Measurements from ENCODE around the gene CNOT10.

CNOT10 gene

DNA sequence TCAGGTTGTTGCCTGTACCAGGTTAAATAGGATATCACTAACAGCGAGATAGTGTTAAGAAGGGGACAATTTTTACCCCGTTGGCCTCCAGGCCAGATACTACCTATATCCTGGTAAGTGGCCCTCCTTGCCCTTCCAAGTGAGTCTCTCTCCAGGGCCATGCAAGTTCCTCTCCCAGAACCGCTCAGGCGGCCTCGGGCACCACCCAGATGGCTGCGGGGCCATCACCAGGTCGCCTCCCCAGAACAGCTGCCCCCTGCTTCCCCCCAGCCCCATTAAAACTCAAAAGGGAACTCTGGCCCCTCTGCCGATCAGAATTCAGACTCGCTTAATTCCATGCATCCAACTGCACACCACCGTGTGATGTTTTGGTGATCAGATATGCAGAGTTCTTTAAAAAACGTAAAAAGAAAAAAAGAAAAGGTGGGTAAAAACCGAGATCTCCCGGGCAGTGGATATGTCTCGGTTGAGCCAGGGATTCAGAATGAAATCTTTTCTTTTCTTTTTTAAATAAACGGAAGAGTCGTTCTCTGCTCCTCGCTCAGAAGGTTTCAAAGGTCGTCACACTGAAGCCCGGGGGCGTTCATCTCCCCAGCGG, 131.0 kb downstream of the CNOT10 start:
- in situ Hi-C loops (cut with HindIII; ENCODE audit: low pct_ligation_motif_present, low sequenced_read_pairs) = no loop called here
- DNase-seq = no peak
- Histone ChIP-seq H3K27me3 (replicated peaks) (peaks cover 53% of the 10 kb centered on the region), H3K36me3 (replicated peaks) (no peaks in the 10 kb centered on the region), H3K27ac (no peak overlapping the region), H3K4me3 (ENCODE audit: low read depth, low read length) (no peak overlapping the region)
- TF ChIP-seq, protein P1, sequence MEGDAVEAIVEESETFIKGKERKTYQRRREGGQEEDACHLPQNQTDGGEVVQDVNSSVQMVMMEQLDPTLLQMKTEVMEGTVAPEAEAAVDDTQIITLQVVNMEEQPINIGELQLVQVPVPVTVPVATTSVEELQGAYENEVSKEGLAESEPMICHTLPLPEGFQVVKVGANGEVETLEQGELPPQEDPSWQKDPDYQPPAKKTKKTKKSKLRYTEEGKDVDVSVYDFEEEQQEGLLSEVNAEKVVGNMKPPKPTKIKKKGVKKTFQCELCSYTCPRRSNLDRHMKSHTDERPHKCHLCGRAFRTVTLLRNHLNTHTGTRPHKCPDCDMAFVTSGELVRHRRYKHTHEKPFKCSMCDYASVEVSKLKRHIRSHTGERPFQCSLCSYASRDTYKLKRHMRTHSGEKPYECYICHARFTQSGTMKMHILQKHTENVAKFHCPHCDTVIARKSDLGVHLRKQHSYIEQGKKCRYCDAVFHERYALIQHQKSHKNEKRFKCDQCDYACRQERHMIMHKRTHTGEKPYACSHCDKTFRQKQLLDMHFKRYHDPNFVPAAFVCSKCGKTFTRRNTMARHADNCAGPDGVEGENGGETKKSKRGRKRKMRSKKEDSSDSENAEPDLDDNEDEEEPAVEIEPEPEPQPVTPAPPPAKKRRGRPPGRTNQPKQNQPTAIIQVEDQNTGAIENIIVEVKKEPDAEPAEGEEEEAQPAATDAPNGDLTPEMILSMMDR (IDR thresholded peaks at IDR 0.05; ENCODE audit: low read depth, low read length, missing control alignments) = no peak

DNA sequence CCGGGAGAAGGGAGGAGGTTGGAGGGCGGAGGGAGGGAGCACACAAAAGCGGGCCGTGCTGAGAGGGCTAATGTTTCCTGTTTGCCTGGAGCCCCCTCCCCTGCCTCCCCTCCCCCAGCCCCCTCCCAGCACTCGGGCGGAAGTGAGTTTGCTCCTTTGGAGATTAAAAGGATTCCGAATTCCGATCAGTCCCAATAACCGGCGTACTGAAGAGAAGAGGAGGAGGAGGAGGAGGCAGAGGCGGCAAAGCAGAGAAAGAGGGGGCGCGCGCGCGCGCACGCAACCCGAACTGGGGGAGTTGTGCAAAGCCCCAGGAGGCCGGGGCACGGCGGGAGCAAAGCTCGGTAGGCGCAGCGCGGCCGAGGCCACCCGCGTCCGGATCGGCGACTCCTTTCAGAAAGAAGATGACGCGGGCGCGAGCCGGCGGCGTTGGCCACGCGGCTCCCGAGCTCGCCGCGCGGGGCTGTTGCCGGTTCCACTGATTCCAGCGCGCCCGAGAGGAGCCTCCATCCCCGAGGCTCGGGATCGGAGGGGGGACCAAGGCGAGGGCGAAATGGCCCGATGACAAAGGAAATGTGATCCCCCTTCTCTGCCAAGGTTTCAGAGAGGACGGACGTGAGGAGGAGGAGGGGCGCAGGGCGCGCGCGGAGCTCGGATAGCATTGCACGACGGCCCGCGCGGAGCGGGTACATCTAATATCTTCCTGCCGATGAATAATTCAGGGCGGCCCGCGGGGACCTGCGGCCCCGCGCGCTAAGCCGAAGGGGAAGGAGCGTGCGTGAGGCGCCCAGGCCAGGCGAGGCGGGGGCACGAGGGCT, 131.7 kb downstream of the CNOT10 start:
- H3K4me3 ChIP-seq (ENCODE audit: low read depth, low read length) = peak overlapping the region; percentile 44
- in situ Hi-C loops (cut with HindIII; ENCODE audit: low pct_ligation_motif_present, low sequenced_read_pairs) = no loop called here
- H3K27ac ChIP-seq = no peak overlapping the region
- no peaks in the 10 kb centered on the region for H3K36me3 ChIP-seq (replicated peaks)
- peaks cover 60% of the 10 kb centered on the region for H3K27me3 ChIP-seq (replicated peaks)
- TF ChIP-seq, protein P1 (IDR thresholded peaks at IDR 0.05; ENCODE audit: low read depth, low read length, missing control alignments) = no peak
- DNase-seq = no peak

DNA sequence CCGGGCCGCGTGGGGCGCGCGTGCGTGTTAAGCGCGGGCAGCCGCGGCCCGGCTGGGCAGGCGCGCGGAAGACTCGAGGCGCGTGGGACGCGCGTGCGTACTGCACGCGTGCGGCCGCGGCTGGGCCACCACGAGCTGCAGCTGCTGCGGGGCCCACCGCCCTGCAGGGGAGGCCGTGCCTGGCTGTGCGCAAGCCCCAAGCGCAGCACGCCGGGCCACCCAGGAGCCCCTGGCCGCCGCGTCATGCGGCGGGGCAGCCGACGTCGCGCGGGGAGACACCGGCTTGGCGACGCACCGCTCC, 132.2 kb downstream of the CNOT10 start:
- Histone ChIP-seq H3K27me3 (replicated peaks) (peaks cover 65% of the 10 kb centered on the region), H3K27ac (no peak overlapping the region), H3K4me3 (ENCODE audit: low read depth, low read length) (no peak overlapping the region), H3K36me3 (replicated peaks) (no peaks in the 10 kb centered on the region)
- in situ Hi-C loops (cut with HindIII; ENCODE audit: low pct_ligation_motif_present, low sequenced_read_pairs) = no loop called here
- TF ChIP-seq, protein P1 (IDR thresholded peaks at IDR 0.05; ENCODE audit: low read depth, low read length, missing control alignments) = no peak
- no peak for DNase-seq

- in situ Hi-C loops (cut with HindIII; ENCODE audit: low pct_ligation_motif_present, low sequenced_read_pairs) = no loop called here
- Histone ChIP-seq H3K27me3 (replicated peaks) (peaks cover 68% of the 10 kb centered on the region), H3K27ac (no peak within 1 kb of the TSS), H3K4me3 (ENCODE audit: low read depth, low read length) (peak within 1 kb of the TSS; percentile 44), H3K36me3 (replicated peaks) (no peaks in the 10 kb centered on the region)
- TF ChIP-seq, protein P1 (IDR thresholded peaks at IDR 0.05; ENCODE audit: low read depth, low read length, missing control alignments) = no peak
- no peak for DNase-seq
These were observed 132.7 kb downstream of the CNOT10 start, which contains the start of gene TRIM71 for GRCh38 chr3:32817558-32818228. Gene TRIM71 (plus strand): TSS chr3:32817997. CDS start chr3:32818081, 84 bp downstream.

GRCh38 chr3:32818229-32818969, 133.4 kb downstream of the CNOT10 start:
- Histone ChIP-seq H3K4me3 (ENCODE audit: low read depth, low read length) (no peak overlapping the region), H3K27ac (no peak overlapping the region), H3K36me3 (replicated peaks) (no peaks in the 10 kb centered on the region), H3K27me3 (replicated peaks) (peaks cover 72% of the 10 kb centered on the region)
- in situ Hi-C loops (cut with HindIII; ENCODE audit: low pct_ligation_motif_present, low sequenced_read_pairs) = no loop called here
- DNase-seq = no peak
- TF ChIP-seq, protein P1 (IDR thresholded peaks at IDR 0.05; ENCODE audit: low read depth, low read length, missing control alignments) = no peak

All from brain microvascular endothelial cell (primary cell).